GM12864 (cell line): Measurements from ENCODE around the gene GALR1.

Experiments used
- DNase-seq: peaks from one replicate; pipeline ENCODE4 v3.0.0-alpha.2; 2011; ENCODE audit warnings: low read depth
- H3K4me3 ChIP-seq: 2 replicates; pipeline ENCODE4 v1.5.1; 2011; ENCODE audit warnings: mild to moderate bottlenecking, low read depth, low read length, control low read depth
- CTCF ChIP-seq: IDR thresholded peaks from 2 replicates; pipeline ENCODE4 v1.5.1; 2011; ENCODE audit warnings: low read depth, mild to moderate bottlenecking, moderate library complexity, low read length, control low read depth, inconsistent platforms; ENCODE audit errors: missing control alignments

GALR1 gene

GRCh38 chr18:77249569-77250500 is at the start of gene GALR1:
GALR1 (plus strand) TSS chr18:77249848; CDS start chr18:77250549, 701 bp downstream.
- no peak within 1 kb of the TSS; the same call in 1 of the 2 replicates for H3K4me3 ChIP-seq
- DNase-seq: no peak
- no peak for TF ChIP-seq CTCF

GRCh38 chr18:77201506-77201905 is 48.1 kb upstream of the GALR1 start:
- no peak overlapping the region for H3K4me3 ChIP-seq
- DNase-seq: no peak
- TF ChIP-seq CTCF: no peak

- H3K4me3 ChIP-seq: no peak overlapping the region
- TF ChIP-seq CTCF: no peak
- DNase-seq: no peak
Observed at GRCh38 chr18:77202329-77202728, 47.3 kb upstream of the GALR1 start.

GRCh38 chr18:77203071-77203470 is 46.6 kb upstream of the GALR1 start:
- TF ChIP-seq CTCF: no peak
- no peak overlapping the region for H3K4me3 ChIP-seq
- no peak for DNase-seq

- DNase-seq: no peak
- no peak overlapping the region for H3K4me3 ChIP-seq
- TF ChIP-seq CTCF: no peak
Observed at GRCh38 chr18:77203851-77204250, 45.8 kb upstream of the GALR1 start.

- no peak for TF ChIP-seq CTCF
- DNase-seq: no peak
- no peak overlapping the region for H3K4me3 ChIP-seq
Observed at GRCh38 chr18:77205769-77206168, 43.9 kb upstream of the GALR1 start.

- H3K4me3 ChIP-seq: no peak overlapping the region
- no peak for TF ChIP-seq CTCF
- DNase-seq: no peak
Observed at GRCh38 chr18:77206676-77207374, 42.8 kb upstream of the GALR1 start.
